ENCODE data around the gene MVP.

The MVP gene

DNA sequence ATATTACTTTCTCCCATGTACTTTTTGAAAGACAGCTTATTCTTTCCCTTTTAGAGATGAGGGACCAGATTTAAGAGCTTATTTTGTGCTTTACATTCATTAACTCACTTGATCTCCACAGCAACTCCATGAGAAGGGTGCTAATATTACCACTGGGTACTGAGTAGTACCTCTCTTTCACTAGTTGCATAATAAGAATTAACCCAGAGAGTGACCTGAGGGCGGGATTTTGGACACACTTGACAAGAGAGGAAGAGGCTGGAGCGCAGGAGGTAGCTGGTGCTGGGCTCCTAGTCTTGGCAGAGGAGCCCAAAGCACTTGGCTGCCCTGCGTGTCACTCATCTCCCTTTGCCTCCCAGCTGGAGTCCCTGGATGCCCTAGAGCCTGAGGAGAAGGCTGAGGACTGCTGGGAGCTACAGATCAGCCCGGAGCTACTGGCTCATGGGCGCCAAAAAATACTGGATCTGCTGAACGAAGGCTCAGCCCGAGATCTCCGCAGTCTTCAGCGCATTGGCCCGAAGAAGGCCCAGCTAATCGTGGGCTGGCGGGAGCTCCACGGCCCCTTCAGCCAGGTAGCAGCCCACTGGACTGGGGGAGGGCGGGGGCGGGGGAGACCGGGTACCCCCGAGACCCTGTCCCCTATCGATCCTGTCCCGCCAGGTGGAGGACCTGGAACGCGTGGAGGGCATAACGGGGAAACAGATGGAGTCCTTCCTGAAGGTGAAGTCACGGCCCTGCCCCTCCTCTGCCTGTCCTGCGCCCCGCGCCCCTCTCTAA lies 15.6 kb upstream of the MVP start:
- peak; percentile 71 for DNase-seq

DNA sequence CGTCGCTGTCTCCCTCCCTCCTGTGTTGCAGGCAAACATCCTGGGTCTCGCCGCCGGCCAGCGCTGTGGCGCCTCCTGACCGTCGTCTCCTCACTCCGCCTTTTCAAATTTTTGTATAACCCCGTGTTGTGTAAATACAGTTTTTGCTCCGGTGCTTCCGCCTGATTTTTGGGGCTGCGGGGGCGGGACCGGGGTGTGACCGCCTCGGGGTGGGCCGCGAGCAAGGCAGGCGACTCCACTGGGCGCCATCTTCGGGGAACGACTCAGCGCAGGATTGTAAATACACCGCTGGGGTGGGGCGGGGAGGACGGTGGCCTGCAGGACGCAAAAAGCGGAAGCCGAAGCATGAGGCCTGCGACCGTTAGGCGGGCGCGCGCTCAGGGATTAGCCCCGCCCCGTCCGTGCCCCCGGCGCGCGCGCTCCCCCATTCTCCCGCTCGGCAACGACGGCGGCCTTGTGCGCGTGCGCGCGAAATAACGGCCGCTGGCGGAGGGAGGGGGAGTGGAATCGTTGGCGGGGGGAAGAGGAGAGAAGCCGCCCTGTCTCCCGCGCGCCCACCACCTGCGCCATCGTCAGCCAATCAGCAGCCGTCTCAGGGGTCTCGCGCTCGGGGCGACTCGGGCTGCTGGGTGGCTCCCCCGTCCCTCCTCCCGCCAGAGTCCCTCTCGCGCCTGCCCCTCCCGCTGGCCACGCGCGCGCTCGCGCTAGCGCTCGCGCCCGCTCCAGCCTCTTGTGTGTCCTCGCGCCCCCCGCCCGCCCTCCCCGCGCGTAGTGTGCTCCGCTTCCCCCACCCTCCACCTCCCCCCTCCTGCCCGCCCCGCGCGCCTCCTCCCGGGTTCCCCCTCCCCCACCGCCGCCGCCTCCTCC lies 14.8 kb upstream of the MVP start:
- peak; percentile 99 for DNase-seq

DNA sequence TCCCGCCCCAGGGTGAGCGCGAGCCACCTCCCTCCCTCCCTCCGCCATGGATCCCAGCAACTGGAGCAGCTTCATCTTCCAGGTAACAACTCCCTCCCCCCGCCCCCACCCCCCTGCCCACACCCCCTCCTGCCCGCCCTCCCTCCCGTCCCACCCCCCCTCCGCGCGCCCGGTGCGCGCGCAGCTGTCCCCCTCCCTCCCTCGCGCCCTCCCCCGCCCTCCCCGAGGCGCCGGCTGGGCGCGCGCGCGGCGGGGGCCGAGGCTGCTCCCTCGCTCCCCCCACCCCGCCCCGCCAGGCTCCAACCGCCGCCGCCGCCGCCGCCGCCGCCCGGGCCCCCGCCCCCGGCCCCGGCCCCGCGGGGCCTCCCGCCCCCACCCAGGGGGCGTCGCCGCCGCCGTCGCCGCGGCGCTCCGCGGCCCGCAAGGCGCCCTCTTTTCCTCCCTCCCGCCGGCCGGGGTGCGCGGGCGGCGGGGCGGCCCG lies 14.1 kb upstream of the MVP start, which contains the start of gene MAZ:
MAZ (plus strand) TSS at position 431 of the 481 bp plus-strand sequence. CDS start 173 bp downstream, outside the sequence.
- DNase-seq, result peak; percentile 94

DNA sequence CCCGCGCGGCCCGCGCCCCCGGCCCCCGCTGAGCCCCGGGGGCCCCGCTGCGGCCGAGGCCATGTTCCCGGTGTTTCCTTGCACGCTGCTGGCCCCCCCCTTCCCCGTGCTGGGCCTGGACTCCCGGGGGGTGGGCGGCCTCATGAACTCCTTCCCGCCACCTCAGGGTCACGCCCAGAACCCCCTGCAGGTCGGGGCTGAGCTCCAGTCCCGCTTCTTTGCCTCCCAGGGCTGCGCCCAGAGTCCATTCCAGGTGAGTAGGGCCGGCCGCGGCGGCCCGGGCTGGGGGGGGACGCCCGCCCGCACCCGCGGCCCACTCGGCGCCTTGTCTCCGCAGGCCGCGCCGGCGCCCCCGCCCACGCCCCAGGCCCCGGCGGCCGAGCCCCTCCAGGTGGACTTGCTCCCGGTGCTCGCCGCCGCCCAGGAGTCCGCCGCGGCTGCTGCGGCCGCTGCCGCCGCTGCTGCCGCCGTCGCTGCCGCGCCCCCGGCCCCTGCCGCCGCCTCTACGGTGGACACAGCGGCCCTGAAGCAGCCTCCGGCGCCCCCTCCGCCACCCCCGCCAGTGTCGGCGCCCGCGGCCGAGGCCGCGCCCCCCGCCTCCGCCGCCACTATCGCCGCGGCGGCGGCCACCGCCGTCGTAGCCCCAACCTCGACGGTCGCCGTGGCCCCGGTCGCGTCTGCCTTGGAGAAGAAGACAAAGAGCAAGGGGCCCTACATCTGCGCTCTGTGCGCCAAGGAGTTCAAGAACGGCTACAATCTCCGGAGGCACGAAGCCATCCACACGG lies 13.4 kb upstream of the MVP start:
- peak; percentile 84 for DNase-seq

DNA sequence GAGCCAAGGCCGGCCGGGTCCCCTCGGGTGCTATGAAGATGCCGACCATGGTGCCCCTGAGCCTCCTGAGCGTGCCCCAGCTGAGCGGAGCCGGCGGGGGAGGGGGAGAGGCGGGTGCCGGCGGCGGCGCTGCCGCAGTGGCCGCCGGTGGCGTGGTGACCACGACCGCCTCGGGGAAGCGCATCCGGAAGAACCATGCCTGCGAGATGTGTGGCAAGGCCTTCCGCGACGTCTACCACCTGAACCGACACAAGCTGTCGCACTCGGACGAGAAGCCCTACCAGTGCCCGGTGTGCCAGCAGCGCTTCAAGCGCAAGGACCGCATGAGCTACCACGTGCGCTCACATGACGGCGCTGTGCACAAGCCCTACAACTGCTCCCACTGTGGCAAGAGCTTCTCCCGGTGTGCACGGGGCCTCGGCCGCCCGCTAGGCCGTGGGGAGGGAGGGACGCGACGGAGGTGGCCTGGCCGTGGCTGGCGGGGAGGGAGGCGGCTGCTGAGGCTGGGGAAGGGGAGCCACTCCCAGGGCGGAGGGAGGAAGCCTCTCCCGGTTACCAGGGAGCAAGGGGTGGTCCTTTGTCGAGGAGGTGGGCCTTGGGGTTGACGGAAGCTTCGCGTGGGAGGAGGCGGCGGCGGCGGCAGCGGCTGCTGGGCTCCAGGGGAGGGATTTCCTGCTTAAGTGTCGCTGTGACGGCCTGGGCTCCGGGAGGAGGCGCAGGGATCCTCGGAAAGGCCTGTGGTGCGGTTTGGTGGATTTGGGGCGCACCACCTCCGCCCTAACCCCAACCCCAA lies 12.6 kb upstream of the MVP start:
- peak; percentile 88 for DNase-seq

DNA sequence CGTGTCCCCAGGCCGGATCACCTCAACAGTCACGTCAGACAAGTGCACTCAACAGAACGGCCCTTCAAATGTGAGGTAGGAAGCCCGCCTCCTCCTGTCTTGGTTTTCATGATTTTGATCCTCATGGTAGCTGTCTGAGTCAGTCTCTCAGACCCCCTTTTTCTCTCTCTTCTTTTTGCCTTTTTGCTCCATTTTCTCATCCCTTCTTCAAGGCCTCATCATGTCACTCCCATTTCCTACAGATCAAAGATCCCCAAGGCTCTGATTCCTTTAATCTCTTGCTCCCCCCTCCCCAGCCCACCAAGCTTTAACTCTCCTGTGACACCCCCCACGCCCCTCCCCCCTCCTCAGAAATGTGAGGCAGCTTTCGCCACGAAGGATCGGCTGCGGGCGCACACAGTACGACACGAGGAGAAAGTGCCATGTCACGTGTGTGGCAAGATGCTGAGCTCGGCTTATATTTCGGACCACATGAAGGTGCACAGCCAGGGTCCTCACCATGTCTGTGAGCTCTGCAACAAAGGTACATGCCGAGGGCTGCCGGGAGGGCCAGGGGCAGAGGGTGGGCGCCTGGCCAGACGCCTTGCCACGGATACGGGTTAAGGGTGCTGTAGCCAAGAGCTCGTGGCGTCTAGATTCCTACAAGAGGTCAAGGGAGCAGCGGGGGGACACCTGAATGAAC lies 11.9 kb upstream of the MVP start:
- no peak for DNase-seq

DNA sequence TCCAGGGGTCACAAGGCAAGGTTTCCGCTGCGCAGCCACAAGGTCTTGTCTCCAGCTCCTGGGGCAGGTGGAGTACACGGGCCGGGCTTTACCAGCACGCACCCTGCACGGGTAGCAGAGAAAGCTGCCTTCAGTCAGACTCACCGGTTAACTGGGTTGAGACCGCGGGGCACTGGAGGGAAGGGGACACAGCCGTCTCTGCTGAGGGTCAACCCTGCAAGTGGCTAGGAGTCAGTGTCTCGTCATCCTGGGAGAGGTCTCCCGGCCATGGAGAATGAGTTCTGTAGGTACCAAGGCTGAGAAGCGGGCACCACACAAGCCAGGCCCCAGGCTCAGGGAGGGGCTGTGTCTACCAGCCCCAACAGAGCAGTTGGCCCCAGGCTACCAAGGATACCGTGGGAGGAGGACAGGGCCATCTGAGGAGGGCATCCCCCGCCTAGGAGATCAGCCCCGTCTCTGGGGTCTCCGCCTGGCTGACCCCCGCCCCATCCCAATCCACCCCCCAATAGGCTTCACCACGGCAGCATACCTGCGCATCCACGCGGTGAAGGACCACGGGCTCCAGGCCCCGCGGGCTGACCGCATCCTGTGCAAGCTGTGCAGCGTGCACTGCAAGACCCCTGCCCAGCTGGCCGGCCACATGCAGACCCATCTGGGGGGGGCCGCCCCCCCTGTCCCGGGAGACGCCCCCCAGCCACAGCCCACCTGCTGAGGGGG lies 11.1 kb upstream of the MVP start:
- no peak for DNase-seq

DNA sequence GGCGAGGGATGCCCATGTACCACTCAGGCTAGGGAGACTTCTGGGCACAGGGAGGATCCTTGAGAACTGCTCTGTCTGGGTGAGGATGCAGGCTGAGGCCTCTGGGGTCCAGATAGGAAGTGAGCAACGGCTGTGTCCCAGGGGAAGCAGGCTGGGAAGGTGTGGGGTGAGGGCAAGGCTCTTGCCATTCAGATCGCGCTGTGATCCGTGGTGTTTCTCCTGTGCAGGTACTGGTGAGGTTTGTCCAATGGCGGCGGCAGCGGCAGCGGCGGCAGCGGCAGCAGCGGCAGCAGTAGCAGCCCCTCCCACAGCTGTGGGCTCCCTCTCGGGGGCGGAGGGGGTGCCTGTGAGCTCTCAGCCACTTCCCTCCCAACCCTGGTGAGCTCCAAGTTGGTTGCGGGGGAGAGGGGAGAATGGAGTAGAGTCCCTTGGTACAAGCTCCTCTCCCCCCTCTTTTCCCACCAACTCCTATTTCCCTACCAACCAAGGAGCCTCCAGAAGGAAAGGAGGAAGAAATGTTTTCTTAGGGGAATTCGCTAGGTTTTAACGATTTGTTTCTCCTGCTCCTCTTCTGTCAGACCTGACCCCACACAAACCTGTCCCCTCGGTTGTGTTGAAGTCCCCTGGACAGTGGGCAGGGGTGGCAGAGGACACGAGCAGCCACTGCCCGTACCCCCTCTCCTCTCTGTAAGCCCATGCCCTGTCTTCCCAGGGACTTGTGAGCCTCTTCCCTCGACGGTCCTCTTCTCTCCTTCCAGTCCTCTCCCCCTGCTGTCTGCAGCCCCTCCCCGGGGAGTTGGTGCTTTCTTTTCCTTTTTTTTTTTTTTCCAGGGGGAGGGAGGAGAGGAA lies 10.2 kb upstream of the MVP start:
- peak; percentile 72 for DNase-seq

DNA sequence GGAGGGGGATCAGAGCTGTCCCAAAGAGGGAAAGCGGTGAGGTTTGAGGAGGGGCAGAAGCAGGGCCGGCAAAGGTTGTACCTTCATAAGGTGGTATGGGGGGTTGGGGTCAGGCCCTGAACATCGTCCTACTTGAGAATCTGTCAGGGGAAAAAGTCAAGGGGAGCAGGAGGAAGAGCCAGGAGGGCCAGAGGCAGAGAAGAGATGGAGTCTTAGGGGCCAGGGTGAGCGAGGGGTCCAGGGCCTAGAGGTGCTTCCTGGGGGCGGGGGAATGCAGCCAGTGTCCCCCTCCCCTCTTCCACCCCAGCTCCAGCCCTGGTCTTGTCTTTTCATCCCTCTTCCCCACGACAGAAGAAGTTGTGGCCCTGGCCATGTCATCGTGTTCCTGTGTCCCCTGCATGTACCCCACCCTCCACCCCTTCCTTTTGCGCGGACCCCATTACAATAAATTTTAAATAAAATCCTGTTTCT lies 9.5 kb upstream of the MVP start:
- DNase-seq, result peak; percentile 55

DNA sequence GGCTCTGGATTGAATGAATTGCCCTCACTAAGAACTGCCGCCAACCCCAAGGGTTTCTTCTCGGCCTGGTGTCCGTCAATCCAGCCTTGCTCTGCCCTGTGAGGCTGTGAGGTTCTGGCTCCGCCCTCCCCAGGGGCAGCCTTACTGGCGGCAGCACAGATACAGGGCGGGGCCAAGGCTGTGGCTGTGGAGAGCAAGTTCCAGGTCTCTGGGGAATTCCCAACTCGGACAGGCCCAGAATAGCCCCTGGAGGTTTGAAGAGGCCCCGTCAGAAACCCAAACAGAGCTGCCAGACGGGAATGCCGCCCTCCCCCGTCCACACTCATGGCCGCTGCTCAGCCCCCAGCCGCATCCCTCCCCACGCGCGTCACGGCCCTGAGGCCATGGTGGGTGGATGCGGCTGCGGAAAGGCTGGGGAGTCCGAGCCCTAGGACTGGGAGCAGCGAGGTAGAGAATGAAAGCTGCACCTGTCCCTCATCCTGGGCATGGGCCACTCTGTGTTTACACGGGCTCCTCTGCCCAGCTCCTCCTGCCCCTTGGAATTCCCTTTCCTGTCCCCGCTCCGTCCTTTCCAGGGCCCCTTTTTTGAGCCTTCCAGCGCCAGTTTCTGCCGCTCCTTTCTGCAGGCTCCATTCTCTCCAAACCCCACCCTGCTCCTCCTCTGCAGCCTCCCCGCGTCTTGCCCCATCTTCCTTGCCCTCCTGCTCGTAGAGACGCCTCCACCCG lies 8.9 kb upstream of the MVP start:
- peak; percentile 88 for DNase-seq

DNA sequence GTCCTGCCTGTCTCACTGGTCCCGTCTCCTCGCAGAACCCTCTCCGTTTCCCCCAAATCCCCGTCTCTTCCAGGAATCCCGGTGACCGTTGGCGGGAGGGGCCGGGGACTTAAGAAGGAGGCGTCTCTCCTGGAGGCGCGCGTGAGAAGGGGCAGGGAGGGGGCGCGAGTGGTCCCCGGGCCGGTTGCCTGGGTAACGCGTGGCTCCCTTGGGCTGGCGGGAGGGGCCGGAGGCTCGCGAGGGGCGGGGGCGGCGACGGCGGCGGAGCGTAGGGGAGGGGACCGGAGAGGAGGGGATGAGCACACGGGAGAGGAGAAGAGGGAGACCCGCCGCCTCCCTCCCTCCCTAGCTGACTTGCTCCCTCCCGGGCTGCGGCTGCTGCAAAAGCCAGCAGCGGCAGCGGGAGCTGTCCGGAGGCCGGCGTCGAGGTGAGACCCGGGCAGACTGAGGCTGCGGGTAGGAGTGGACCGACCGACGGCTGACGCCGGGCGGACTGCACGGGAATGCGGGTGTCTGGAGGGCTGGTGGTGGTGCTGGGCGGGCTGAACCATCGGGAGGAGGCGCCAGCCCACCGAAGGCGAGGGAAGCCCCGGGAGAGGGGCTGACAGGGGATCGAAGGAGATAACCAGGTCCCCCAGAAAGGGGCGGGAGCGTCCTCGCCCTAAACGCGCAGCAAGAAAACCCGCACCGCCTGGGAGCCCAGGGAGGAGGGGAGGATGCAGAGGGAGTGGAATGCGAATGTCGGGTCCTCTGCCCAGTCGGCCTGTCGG lies 8.2 kb upstream of the MVP start, which contains the start of gene PRRT2:
PRRT2 (plus strand) TSS at position 298 of the 770 bp plus-strand sequence. CDS start 862 bp downstream, outside the sequence.
- peak; percentile 77 for DNase-seq

DNA sequence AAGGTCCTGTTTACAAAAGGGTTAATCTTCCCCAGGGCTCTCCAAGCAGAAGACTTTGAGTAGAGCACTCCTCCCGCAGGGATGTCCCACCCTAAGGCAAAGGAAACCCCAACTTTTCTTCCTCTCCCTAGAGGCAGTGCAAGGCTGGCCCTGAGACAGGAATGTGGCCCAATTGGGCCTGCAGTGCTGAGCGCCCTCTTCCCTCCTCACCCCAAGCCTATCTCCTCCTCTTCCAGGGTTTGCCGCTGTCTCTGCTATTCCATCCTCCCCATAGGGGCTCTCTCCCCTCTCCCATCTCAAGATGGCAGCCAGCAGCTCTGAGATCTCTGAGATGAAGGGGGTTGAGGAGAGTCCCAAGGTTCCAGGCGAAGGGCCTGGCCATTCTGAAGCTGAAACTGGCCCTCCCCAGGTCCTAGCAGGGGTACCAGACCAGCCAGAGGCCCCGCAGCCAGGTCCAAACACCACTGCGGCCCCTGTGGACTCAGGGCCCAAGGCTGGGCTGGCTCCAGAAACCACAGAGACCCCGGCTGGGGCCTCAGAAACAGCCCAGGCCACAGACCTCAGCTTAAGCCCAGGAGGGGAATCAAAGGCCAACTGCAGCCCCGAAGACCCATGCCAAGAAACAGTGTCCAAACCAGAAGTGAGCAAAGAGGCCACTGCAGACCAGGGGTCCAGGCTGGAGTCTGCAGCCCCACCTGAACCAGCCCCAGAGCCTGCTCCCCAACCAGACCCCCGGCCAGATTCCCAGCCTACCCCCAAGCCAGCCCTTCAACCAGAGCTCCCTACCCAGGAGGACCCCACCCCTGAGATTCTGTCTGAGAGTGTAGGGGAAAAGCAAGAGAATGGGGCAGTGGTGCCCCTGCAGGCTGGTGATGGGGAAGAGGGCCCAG lies 7.3 kb upstream of the MVP start:
- DNase-seq, result no peak

DNA sequence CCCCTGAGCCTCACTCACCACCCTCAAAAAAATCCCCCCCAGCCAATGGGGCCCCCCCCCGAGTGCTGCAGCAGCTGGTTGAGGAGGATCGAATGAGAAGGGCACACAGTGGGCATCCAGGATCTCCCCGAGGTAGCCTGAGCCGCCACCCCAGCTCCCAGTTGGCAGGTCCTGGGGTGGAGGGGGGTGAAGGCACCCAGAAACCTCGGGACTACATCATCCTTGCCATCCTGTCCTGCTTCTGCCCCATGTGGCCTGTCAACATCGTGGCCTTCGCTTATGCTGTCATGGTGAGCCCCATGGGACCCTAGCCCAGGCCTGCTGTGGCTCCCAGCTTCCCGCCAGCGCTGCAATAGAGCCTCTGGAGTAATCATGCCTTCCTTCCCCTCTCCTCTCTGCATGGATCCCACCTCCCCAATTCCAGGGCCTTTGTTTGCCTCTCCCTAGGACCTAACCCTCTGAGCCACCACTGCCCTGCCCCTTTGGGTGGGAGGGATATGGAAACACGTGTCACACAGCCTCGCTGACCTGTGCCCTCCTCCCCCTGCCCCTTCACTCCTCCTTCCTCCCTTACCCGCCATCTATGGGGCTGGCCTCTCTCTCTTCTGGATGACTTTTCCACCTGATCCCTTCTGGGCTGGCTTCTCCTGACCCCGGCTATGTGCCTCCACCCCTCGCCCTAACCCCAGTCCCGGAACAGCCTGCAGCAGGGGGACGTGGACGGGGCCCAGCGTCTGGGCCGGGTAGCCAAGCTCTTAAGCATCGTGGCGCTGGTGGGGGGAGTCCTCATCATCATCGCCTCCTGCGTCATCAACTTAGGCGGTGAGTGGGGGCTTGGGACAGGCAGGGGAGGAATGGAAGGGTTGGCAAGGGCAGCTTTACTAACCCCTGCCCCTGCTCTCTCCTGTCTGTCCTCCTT lies 6.4 kb upstream of the MVP start:
- DNase-seq, result no peak

DNA sequence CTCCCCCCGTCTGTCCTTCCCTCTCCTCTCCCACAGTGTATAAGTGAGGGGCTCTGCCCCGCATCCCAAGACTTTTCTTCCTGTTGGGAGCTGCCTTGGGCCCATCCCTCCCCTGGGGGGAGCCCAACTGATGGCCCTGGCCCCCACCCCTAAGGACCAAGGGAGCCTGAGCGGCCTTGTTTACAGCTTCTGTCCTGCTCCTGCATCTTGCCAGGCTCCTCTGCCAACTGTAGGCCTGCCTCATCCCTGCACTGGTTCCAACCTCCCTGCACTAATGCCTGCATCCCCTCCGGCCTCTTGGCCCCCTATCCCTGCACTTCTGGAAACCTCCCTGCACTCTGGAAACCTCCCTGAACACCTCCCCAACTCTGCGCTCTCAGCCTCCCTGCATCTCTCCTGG lies 5.7 kb upstream of the MVP start:
- no peak for DNase-seq

DNA sequence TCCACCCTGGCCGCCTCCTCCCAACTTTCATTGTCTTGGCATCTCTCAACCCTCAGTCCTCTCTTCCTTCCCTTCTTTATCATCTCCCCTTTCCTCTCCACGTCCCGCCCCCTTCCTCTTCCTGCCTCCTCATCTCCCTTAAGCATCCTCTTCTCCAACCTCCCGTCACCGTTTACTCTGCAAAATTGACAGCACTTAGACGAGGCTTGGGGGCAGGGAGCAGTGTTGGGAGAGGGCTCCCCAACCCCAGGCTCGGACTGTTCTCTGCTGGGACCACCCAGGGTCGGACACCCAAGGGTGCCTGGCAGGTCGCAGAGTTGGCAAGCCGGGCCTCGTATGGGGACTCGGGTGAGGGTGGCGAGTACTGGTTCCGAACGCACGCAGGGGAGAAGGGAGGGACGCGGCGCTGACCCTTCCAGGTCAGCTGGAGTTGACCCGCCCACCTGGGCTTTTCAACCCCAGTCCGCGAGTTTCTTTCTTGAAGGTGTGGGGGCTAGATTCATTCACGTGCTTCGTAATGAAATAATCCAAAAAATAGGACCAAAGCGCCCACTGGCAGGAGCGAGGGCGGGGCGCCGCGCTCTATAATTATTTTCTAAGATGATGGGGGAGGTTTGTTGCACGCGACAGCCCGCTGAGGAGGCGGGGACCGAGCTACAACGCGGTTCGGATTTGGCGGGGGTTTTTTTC lies 5.1 kb upstream of the MVP start:
- DNase-seq, result peak; percentile 37
